ENCODE measurements around the gene SLC26A9.

The SLC26A9 gene

DNA sequence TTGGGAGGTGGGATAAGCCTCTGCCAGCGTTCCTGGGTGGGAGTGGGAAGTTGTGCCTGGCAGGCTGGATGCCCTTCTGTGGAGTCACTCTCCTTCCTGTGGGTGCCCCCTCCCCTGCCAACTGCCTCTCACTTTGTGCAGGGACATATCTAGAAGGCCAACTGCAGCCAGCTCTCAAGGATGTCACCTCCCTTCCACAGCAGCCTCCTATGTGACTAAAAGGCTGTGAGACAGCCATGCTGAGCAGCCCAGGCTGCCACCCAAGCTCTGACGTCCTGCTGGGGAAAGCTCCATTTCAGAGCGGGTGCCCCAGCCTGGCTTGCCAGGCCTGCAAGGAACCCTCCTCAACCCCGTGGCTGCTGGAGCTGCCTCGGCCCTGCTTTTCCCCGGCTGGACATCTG is 19.6 kb upstream of the SLC26A9 start:
- TF ChIP-seq EZH2 (IDR thresholded peaks at IDR 0.05; ENCODE audit: borderline replicate concordance, low read depth, low read length, severe bottlenecking) = no peak
- no peak for TF ChIP-seq CTCF (IDR thresholded peaks at IDR 0.05; ENCODE audit: borderline replicate concordance, extremely low read depth, low read length, poor library complexity, severe bottlenecking)
- H3K4me1 ChIP-seq (ENCODE audit: insufficient read depth, low read length) = no peaks in the 10 kb centered on the region
- H3K9me3 ChIP-seq (ENCODE audit: insufficient read depth, low read length, severe bottlenecking) = no peaks in the 10 kb centered on the region
- ATAC-seq (ENCODE audit: insufficient read depth, low read depth) (no peak), DNase-seq (no peak)
- no peaks in the 10 kb centered on the region for H3K79me2 ChIP-seq (ENCODE audit: insufficient read depth, low read length)
- H3K36me3 ChIP-seq (ENCODE audit: insufficient read depth, low read length) = no peaks in the 10 kb centered on the region
- no peak overlapping the region for H3K4me2 ChIP-seq (ENCODE audit: insufficient read depth, low read length)
- H3K4me3 ChIP-seq (ENCODE audit: low read depth in 1 of 2, low read length in 2 of 2) = no peak overlapping the region
- no peak overlapping the region for H3K9ac ChIP-seq (ENCODE audit: low read depth, low read length)
- peaks cover 32% of the 10 kb centered on the region for H3K27me3 ChIP-seq (ENCODE audit: insufficient read depth, low read length, poor library complexity)
- H3K27ac ChIP-seq (ENCODE audit: low read length) = no peak overlapping the region
- no peak overlapping the region for H2AFZ ChIP-seq (ENCODE audit: low read depth, low read length)
- no peaks in the 10 kb centered on the region for H4K20me1 ChIP-seq (ENCODE audit: insufficient read depth, low read length)

DNA sequence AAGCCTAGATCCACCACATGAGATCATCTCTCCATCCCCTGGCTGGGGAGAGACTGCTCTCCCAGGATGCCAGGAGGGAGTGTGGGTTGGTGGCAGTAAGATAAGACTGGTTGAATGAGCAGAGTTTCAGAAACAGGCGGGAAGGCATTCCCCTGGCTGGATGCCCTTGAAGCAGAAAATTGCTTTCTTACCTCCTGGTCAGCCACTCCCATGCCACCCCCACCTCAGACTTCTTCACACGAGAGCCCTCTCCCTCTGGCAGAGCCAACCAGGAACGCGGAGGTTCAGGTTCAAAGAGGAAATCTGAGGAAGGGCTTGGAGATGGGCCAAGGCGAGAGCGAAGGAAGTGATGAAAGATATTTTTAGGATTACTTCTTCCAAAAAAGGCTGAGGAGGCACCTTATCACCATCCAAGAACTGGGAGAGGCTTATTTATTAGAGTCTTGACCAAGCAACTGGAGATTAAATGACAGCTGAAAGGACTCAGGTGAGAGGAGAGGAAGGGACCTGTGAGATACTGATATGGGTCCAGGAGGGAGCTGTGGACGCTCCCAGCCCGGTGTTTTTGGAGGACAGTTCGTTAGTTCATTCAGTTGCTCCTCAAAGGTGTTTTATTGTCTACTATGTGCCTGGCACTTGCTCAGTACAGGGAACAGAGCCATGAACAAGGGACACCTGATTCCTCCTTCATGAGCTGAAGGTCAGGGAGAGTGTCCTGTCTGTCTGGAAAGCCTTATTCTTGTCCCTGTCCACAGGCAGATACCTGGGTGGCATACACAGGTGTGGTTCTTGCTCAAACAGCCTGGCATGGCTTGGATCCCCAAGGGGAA is 18.9 kb upstream of the SLC26A9 start:
- no peaks in the 10 kb centered on the region for H3K79me2 ChIP-seq (ENCODE audit: insufficient read depth, low read length)
- H3K9ac ChIP-seq (ENCODE audit: low read depth, low read length) = no peak overlapping the region
- ATAC-seq (ENCODE audit: insufficient read depth, low read depth) (no peak), DNase-seq (no peak)
- TF ChIP-seq EZH2 (IDR thresholded peaks at IDR 0.05; ENCODE audit: borderline replicate concordance, low read depth, low read length, severe bottlenecking) = no peak
- no peak for TF ChIP-seq CTCF (IDR thresholded peaks at IDR 0.05; ENCODE audit: borderline replicate concordance, extremely low read depth, low read length, poor library complexity, severe bottlenecking)
- H2AFZ ChIP-seq (ENCODE audit: low read depth, low read length) = no peak overlapping the region
- no peaks in the 10 kb centered on the region for H3K36me3 ChIP-seq (ENCODE audit: insufficient read depth, low read length)
- H3K27me3 ChIP-seq (ENCODE audit: insufficient read depth, low read length, poor library complexity) = peaks cover 32% of the 10 kb centered on the region
- H3K4me2 ChIP-seq (ENCODE audit: insufficient read depth, low read length) = no peak overlapping the region
- H3K4me1 ChIP-seq (ENCODE audit: insufficient read depth, low read length) = no peaks in the 10 kb centered on the region
- H3K9me3 ChIP-seq (ENCODE audit: insufficient read depth, low read length, severe bottlenecking) = no peaks in the 10 kb centered on the region
- no peaks in the 10 kb centered on the region for H4K20me1 ChIP-seq (ENCODE audit: insufficient read depth, low read length)
- H3K4me3 ChIP-seq (ENCODE audit: low read depth in 1 of 2, low read length in 2 of 2) = no peak overlapping the region
- H3K27ac ChIP-seq (ENCODE audit: low read length) = no peak overlapping the region

DNA sequence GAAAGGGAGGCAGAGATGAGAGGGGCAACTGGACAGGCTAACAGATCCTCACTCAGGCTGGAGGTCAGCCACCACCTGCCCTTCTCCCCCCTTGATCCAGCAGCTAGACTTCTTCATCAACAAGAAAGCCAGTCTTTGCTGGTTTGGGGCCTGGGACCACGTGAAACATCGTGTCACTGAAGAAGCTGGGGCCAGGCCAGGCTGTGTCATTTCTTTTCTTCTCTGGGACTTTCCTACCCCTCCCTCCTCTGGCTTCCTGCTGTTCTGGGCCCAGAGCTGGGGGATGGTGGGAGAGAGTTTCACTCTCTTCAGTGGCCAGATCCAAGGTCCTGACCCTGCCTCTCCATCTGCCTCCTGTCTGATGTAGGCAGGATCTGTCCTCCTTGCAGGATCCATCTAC is 18.1 kb upstream of the SLC26A9 start:
- Histone ChIP-seq H3K27me3 (ENCODE audit: insufficient read depth, low read length, poor library complexity) (peaks cover 39% of the 10 kb centered on the region), H3K4me2 (ENCODE audit: insufficient read depth, low read length) (no peak overlapping the region), H3K27ac (ENCODE audit: low read length) (no peak overlapping the region), H3K9me3 (ENCODE audit: insufficient read depth, low read length, severe bottlenecking) (no peaks in the 10 kb centered on the region), H3K4me1 (ENCODE audit: insufficient read depth, low read length) (no peaks in the 10 kb centered on the region), H3K9ac (ENCODE audit: low read depth, low read length) (no peak overlapping the region), H2AFZ (ENCODE audit: low read depth, low read length) (no peak overlapping the region), H3K36me3 (ENCODE audit: insufficient read depth, low read length) (no peaks in the 10 kb centered on the region), H3K79me2 (ENCODE audit: insufficient read depth, low read length) (no peaks in the 10 kb centered on the region), H3K4me3 (ENCODE audit: low read depth in 1 of 2, low read length in 2 of 2) (no peak overlapping the region), H4K20me1 (ENCODE audit: insufficient read depth, low read length) (no peaks in the 10 kb centered on the region)
- no peak for ATAC-seq (ENCODE audit: insufficient read depth, low read depth)
- no peak for DNase-seq
- TF ChIP-seq EZH2 (IDR thresholded peaks at IDR 0.05; ENCODE audit: borderline replicate concordance, low read depth, low read length, severe bottlenecking) (no peak), CTCF (IDR thresholded peaks at IDR 0.05; ENCODE audit: borderline replicate concordance, extremely low read depth, low read length, poor library complexity, severe bottlenecking) (no peak)

All from DND-41 (cell line).